Activated CD4-positive, alpha-beta T cell treated with anti-CD3 and anti-CD28 coated beads, Interleukin-10, Interleukin-2, amounts not matched to agents 100 ng/mL and 50 ng/mL, durations not matched to agents 16 hours and 8 hours (primary cell): ENCODE data around the gene SIX4.
A peak's percentile ranks its signal among the peaks of the same experiment; 100 is the strongest.
"Not testable (repeated sequence)": the region's sequence is repeated elsewhere in the genome, so short reads cannot be mapped to it uniquely, and the experiment has no call there.

Source experiments
- DNase-seq: peaks from one replicate; pipeline ENCODE4 v3.0.0-alpha.2; 2020

Gene SIX4

GRCh38 chr14:60723907-60724618 lies at the start of gene SIX4:
Gene SIX4, minus strand, starts transcription at chr14:60724351. Its CDS starts 277 bp downstream, at chr14:60724074.
- peak; percentile 35 for DNase-seq

- no peak for DNase-seq
Observed at GRCh38 chr14:60773558-60773957, 49.4 kb upstream of the SIX4 start.

- no peak for DNase-seq
Observed at GRCh38 chr14:60771117-60771516, 47.0 kb upstream of the SIX4 start.

DNA sequence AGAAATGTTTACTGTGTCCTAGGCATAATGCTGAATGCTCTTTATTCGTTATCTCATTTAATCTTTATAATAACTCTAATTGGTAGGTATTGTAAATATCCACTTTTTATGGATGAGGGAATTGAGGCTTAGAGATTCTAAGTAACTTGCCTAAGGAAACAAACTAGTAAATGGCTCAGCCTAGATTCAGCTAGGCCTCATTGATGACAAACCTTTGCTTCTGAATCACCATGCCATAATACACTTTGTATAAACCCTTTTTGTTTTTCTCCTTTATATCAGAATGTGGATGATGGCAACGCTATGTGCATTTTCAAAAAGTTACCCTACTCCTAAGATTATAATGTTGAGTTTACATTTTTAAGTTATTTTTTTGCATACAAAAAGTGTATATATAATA lies 44.5 kb upstream of the SIX4 start:
- DNase-seq = no peak

GRCh38 chr14:60760644-60761364 lies 36.7 kb upstream of the SIX4 start:
- DNase-seq = no peak

DNA sequence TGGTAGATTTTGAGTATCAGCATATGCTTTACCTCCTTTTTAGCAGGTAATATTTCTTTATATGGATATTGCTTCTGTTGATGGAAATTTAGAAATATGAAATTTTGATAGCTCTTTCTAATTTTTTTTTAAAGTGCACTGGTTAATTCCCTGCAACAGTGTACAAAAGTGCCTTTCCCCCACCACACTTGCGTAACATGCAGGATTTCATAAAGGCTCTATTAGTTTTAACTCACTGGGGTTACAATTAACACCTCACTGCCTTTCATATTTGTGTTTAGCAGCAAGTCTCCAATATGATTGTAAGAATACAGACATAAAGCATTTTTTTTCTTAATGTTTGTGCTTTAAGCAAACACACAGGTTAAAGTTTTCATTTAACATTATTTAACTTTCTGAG lies 36.1 kb upstream of the SIX4 start:
- DNase-seq = no peak

DNA sequence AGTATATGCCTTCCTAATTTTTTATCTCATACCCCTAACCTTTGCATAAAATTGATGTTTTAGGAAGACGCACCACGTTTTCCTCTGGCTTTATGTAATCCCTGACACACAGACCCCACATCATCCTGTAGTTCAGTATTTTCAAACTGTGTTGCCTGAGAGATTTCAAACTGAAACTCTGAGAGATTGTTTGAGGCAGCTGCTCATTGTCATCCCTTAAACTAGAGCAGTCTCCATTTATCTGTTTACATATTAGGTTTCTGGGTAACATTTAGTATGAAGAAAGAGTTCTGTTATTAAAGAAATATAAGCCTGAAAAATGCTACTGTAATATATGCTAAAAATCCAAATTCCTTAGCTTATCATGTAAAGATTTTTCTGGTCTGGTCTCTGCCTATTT lies 34.7 kb upstream of the SIX4 start:
- DNase-seq = no peak

DNA sequence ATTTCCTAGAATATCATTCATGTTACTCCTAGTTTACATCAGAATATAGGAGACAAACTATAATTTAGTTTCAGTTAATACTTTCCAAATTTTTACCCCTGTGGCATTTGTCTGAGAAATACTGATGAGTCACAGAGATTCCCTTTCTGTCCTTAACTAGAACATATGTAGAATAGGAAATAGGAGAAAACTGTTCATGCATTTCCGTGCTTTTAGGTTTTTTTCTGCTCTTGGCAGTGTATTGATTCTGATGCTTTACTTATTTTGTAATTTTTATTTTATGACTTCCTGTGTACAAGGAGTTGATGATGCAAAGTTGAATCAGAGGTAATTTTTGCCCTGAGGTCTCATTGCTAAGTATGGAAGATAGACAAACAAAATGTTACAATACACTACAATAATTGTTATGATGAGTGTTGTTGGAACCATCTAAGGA lies 33.4 kb upstream of the SIX4 start:
- no peak for DNase-seq

- DNase-seq = no peak
Observed at GRCh38 chr14:60756847-60757246, 32.7 kb upstream of the SIX4 start.

GRCh38 chr14:60753264-60754119 lies 29.3 kb upstream of the SIX4 start:
- peak; percentile 92 for DNase-seq

DNA sequence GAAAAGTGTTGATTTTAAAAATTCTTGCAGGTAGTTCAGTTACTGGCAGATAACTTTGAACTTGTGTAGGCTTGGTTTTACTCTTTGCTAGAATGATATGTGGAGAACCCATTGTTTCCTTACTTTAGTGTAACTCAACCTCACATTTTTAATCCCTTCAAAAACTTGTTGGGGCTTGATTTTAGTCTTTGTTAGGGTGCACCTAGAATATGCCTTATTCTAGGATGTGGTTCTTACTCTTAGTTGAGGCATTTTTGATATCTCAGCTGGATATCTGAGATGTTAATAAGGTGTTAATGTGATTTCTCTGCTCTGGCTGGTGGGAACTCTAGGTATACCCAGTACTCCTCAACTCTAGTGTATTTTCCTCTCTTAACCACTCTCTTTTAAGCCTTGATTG lies 20.4 kb upstream of the SIX4 start:
- DNase-seq = no peak

DNA sequence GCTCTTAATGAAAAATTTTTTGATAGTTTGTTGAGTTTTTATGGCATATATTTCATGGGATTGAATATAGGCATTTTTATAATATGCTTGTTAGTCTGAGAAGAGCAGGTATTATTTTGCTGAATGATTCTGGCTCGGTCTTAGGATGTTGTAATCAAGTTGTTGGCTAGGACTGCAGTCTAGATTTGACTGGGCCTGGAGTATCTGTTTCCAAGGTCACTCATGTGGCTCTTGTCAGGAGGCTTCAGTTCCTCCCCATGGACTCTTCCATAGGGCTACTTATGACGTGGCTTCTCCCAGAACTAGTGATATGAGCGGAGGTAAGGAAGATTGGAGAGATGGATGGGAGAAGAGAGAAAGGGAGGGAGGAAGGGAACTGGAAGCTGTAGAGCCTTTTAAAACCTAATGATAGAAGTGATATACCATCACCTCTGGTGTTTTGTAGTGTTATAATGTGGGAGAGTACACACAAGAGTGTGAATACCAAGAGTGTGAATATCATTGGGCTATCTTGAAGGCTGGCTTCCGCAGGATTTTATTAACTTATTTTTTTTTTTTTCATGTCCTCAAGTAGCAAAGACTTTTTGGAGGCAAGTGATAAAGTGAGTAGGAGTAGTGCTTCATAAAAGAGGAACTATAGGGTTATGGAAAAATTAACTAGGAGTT lies 14.8 kb upstream of the SIX4 start:
- DNase-seq = no peak

- DNase-seq = no peak
Observed at GRCh38 chr14:60736494-60736893, 12.3 kb upstream of the SIX4 start.

DNA sequence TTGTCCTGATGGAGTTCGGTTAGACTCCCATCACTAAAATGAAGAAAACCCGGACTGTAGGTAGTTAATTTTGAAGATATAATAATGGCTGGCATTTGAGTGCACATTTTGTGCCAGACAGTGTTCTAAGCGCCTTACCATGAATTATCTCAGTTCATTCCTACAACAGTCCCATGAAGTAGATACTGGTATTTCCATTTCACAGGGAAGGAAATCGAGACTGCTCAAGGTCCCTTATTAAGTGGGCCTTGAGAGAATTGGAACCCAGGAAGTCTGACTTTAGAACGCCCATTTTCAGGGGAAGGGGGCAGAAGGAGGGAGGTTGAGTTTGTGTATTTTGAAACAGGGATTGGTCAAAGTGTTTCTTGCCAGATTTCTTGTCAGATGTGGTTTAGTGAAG lies 11.3 kb upstream of the SIX4 start:
- peak; percentile 15 for DNase-seq

- DNase-seq = peak; percentile 84
Observed at GRCh38 chr14:60734465-60735242, 10.5 kb upstream of the SIX4 start, which contains the start of gene MNAT1. Gene MNAT1, plus strand, starts transcription at chr14:60734761. Its CDS starts 102 bp downstream, at chr14:60734863.

GRCh38 chr14:60732840-60733483 lies 8.8 kb upstream of the SIX4 start:
- no peak for DNase-seq

DNA sequence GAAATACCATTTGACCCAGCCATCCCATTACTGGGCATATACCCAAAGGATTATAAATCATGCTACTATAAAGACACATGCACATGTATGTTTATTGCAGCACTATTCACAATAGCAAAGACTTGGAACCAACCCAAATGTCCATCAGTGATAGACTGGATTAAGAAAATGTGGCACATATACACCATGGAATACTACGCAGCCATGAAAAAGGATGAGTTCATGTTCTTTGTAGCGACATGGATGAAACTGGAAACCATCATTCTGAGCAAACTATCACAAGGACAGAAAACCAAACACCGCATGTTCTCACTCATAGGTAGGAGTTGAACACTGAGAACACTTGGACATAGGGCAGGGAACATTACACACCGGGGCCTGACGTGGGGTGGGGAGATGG lies 7.1 kb upstream of the SIX4 start:
- not testable (repeated sequence) for DNase-seq

DNA sequence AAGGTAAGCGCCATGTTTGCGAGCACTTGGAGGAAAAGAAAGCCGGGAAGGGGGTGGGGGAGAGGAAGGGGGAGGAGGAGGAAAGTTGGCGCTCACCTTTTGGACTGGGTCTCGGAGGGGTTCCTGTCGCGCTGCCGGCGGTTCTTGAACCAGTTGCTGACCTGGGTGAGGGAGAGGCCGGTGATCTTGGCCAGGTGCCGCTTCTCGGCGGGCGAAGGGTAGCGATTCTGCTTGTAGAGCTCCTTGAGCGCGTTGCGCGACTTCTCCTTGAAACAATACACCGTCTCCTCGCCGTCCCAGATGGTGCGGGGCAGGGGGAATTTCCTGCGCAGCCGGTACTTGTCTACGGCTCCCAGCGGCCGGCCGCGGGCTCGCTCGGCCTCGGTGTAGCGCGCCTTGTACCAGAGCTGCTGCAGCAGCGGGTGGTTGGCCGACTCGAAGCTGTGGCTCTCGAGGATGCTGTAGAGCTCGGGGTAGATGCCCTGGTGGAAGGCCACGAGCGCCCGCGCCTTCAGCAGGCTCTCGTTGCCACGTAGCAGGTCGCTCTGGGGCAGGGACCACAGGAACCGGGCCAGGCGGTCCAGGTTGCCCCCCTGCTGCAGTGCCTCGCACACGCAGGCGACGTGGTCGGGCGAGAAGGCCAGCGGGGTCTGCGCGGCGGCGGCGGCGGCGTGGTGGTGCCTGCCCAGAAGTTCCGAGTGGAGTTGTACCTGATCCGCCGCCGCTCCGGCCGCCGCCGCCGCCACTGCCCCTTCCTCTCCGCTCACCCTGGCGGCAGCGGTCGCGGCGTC lies 840 bp downstream of the SIX4 start:
- DNase-seq = peak; percentile 46

DNA sequence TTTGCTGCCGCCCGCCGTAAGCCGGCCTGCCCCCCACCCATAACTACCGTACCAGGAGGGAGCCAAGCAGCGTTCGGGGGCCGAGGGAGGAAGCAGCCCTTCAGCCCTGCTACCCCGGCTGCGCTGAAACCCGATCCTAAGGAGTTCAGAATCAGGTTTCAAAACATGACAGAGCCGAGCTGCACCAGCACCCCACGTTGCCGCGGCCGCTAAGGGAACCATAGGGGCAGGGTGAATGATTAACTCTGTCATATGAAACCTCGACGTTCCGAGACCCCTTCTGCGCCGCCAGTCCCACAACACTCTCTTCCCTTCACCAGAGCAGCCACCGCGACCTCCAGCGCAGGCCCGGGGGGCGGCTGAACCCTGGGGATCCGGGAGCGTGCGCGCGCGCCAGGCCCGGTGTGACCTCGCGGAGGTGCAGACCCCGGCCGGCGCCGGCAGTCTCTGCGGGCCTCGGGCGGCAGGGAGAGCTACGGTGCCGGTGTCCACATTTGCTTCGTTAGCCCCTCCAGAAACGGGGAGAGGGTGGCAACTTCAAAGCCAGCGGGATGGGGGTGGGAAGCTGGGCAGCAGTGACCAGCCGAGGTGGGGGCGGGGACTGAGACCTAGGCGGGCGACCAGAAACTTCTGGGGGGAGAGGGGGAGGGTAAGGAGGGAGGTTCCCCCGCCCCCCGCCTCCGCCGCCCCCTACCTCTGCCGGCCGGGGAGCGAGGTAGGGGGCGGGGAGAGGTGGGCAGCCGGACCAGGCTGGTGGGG lies 1.6 kb downstream of the SIX4 start:
- DNase-seq = peak; percentile 15

GRCh38 chr14:60722107-60722356 lies 2.1 kb downstream of the SIX4 start:
- no peak for DNase-seq
